Measurements from ENCODE around the gene NOS2. TPM values are rescaled to one million over a fixed set of nuclear protein-coding genes. Genes with fewer than 3 reads are reported as not detected.
"Not testable (repeated sequence)": the region's sequence is repeated elsewhere in the genome, so short reads cannot be mapped to it uniquely, and the experiment has no call there.

NOS2 gene
- total and polyA plus RNA-seq, 10 donors: 0.02 to 0.69 (median 0.13) TPM; not detected in 1

DNA sequence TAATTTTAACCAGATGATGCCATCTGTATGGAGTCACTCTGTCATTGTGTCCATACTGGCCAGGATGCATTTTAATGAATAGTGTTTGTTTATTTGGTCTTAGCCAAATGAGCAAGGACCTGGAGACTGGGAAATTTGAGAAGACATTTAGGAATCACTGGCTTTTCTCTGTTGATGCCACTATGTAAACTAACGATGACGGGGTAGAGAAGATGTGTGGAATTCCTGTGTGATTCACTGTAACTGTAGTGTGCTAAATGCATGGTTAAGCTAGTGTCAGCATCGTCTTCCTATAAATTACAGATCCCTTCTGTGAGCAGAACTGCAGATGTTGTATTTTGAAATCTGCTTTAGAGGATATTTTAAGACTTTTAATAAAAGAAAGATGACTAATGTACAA is 66.6 kb downstream of the NOS2 start:
- Histone ChIP-seq H3K27ac (no peak overlapping the region), H3K27me3 (replicated peaks in 1 of 7) (peaks cover 0 to 12% (median 0%) of the 10 kb centered on the region in 7 donors), H3K4me1 (no peaks in the 10 kb centered on the region), H3K4me3 (no peak overlapping the region), H3K36me3 (no peaks in the 10 kb centered on the region), H3K9me3 (no peaks in the 10 kb centered on the region)
- WGBS, 5 donors: 64 to 76% (median 73%) methylated on average over 3 of the region's 3 CpGs
- intact Hi-C loops (cut with DNase I; ENCODE audit: low total_unique reads): no loop called here
- no peak for DNase-seq
- TF ChIP-seq, protein P1, sequence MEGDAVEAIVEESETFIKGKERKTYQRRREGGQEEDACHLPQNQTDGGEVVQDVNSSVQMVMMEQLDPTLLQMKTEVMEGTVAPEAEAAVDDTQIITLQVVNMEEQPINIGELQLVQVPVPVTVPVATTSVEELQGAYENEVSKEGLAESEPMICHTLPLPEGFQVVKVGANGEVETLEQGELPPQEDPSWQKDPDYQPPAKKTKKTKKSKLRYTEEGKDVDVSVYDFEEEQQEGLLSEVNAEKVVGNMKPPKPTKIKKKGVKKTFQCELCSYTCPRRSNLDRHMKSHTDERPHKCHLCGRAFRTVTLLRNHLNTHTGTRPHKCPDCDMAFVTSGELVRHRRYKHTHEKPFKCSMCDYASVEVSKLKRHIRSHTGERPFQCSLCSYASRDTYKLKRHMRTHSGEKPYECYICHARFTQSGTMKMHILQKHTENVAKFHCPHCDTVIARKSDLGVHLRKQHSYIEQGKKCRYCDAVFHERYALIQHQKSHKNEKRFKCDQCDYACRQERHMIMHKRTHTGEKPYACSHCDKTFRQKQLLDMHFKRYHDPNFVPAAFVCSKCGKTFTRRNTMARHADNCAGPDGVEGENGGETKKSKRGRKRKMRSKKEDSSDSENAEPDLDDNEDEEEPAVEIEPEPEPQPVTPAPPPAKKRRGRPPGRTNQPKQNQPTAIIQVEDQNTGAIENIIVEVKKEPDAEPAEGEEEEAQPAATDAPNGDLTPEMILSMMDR (IDR thresholded peaks at IDR 0.05 in 8 of 11, conservative IDR thresholded peaks at IDR 0.05 in 3 of 11): no peak
- TF ChIP-seq POLR2A (IDR thresholded peaks at IDR 0.05) (no peak), POLR2AphosphoS5 (IDR thresholded peaks at IDR 0.05) (no peak)

DNA sequence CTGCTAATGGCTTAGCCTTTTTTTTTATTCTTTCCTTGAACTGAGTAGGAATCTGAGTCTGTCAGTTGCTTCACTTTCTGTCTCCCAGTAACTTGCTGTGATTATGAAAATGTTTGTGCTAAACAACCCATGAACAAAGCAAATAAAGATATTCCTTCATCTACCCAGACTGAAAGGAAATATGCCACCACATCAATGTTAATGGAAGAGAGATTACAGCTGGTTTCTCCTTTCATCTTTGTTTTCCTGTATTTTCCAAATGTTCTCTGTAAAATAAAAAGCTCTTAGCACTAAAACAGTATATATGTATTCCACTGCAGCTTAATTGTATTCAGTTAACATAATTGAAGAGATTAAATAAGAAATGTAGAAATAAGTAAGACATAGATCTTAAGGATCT is 67.6 kb downstream of the NOS2 start:
- H3K36me3 ChIP-seq; DNase-seq; H3K9me3 ChIP-seq; H3K27ac ChIP-seq; H3K4me1 ChIP-seq; intact Hi-C loops (cut with DNase I; ENCODE audit: low total_unique reads); H3K4me3 ChIP-seq: not testable (repeated sequence)
- H3K27me3 ChIP-seq (replicated peaks in 1 of 7): peaks cover 0 to 12% (median 0%) of the 10 kb centered on the region in 7 donors

DNA sequence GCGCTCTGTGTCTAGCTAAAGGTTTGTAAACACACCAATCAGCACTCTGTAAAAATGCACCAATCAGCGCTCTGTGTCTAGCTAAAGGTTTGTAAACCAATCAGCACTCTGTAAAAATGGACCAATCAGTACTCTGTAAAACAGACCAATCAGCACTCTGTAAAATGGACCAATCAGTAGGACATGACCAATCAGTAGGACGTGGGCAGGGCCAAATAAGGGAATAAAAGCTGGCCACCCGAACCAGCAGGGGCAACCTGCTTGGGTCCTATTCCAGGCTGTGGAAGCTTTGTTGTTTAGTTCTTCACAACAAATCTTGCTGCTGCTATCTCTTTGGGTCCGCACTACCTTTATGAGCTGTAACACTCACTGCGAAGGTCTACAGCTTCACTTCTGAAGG is 74.3 kb downstream of the NOS2 start:
- 86 to 94% (median 89%) methylated on average over 6 of the region's 6 CpGs for WGBS, 5 donors
- H3K36me3 ChIP-seq; H3K9me3 ChIP-seq; H3K27ac ChIP-seq; H3K4me1 ChIP-seq; DNase-seq; H3K4me3 ChIP-seq; intact Hi-C loops (cut with DNase I; ENCODE audit: low total_unique reads); H3K27me3 ChIP-seq (replicated peaks in 1 of 7): not testable (repeated sequence)

DNA sequence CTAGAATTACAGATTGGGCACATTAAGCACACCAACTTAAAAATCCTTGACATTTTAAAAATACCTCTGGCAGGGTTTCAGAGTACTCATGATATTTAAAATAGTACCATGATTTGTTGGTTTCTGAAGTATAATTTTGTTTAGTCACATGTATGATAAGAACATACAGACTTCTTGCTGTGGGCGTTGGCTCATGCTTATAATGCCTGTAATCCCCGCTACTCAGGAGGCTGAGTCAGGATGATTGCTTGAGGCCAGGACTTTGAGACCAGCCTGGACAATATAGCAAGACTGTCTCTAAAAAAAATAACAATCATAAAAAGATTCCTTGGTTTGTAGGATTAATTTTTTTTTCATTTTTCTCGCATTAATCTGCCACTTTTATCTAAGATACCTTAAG is 78.5 kb downstream of the NOS2 start:
- Histone ChIP-seq H3K27me3 (replicated peaks in 1 of 7) (no peaks in the 10 kb centered on the region), H3K27ac (no peak overlapping the region), H3K4me1 (no peaks in the 10 kb centered on the region), H3K9me3 (no peaks in the 10 kb centered on the region), H3K4me3 (no peak overlapping the region), H3K36me3 (no peaks in the 10 kb centered on the region)
- no peak for DNase-seq
- 71 to 87% (median 77%) methylated on average over 3 of the region's 3 CpGs for WGBS, 5 donors
- intact Hi-C loops (cut with DNase I; ENCODE audit: low total_unique reads): no loop called here
- TF ChIP-seq, protein P1 (IDR thresholded peaks at IDR 0.05 in 8 of 11, conservative IDR thresholded peaks at IDR 0.05 in 3 of 11): no peak
- TF ChIP-seq POLR2A (IDR thresholded peaks at IDR 0.05) (no peak), POLR2AphosphoS5 (IDR thresholded peaks at IDR 0.05) (no peak)

Small RNA genes lying within 50 kb of the gene (small RNA-seq; reads per million reads assigned to genes)
- gene AC130289.1 (0 reads per million in 4 donors), gene AC130289.2 (0 reads per million in 4 donors)

Other genes with a start within 250 kb of the NOS2 start
- gene LGALS9, start 169.3 kb downstream of the NOS2 start, total RNA-seq: 100 to 1,000 TPM; 187 to 309 (median 252) TPM
- gene LGALS9, start 169.3 kb downstream of the NOS2 start, polyA plus RNA-seq: 100 to 1,000 TPM; 162 to 202 (median 198) TPM
- gene LYRM9, start 92.8 kb upstream of the NOS2 start, total RNA-seq: 10 to 100 TPM in 6 of 7 donors, 1 to 10 TPM in 1; 6.8 to 20.0 (median 15.4) TPM
- gene LYRM9, start 92.8 kb upstream of the NOS2 start, polyA plus RNA-seq: 10 to 100 TPM; 13.5 to 20.0 (median 18.5) TPM
- gene NLK, start 242.1 kb upstream of the NOS2 start, total RNA-seq: 10 to 100 TPM; 22.5 to 49.4 (median 37.0) TPM
- gene NLK, start 242.1 kb upstream of the NOS2 start, polyA plus RNA-seq: 10 to 100 TPM; 12.6 to 15.3 (median 13.9) TPM

All from spleen (tissue), 11 donors.